Measurements from ENCODE around the gene BICD2. TPM values are rescaled to one million over a fixed set of nuclear protein-coding genes. Genes with fewer than 3 reads are reported as not detected.

The BICD2 gene
- polyA plus RNA-seq, 1 donor from 2014 or later, result 32.8 TPM

Other genes starting within 250 kb of the BICD2 start
- not detected for gene ECM2, start 228.8 kb downstream of the BICD2 start, polyA plus RNA-seq
- 5.2 TPM for gene IPPK, start 94.7 kb downstream of the BICD2 start, polyA plus RNA-seq
- gene ZNF484, start 113.2 kb upstream of the BICD2 start, polyA plus RNA-seq, result 4.3 TPM
- gene FGD3, start 182.7 kb upstream of the BICD2 start, polyA plus RNA-seq, result 86.1 TPM